ENCODE results near the gene PRM1. TPM values are rescaled to one million over a fixed set of nuclear protein-coding genes. Genes with fewer than 3 reads are reported as not detected.

Gene PRM1
- total RNA-seq, 1 experiment from 2014 or later = not detected

- Histone ChIP-seq H3K27me3 (ENCODE audit: control insufficient read depth, insufficient read depth, low read length) (no peaks in the 10 kb centered on the region), H3K27ac (ENCODE audit: low read length) (no peak overlapping the region), H3K36me3 (ENCODE audit: control insufficient read depth, insufficient read depth, low read length) (no peaks in the 10 kb centered on the region), H3K4me3 (ENCODE audit: low read depth in 2 of 2, low read length in 2 of 2) (no peak overlapping the region), H3K4me1 (ENCODE audit: control insufficient read depth, insufficient read depth, low read length) (no peaks in the 10 kb centered on the region), H3K9me3 (ENCODE audit: control insufficient read depth, insufficient read depth, low read depth, low read length) (no peaks in the 10 kb centered on the region)
- intact Hi-C loops (cut with micrococcal nuclease; ENCODE audit: unreplicated experiment) = no loop called here
- TF ChIP-seq POLR2AphosphoS5 (IDR thresholded peaks at IDR 0.05; ENCODE audit: low read depth, low read length) = no peak
- TF ChIP-seq TCF7L2 (IDR thresholded peaks at IDR 0.05; ENCODE audit: low read depth, low read length) = no peak
- no peak for TF ChIP-seq SIN3A (IDR thresholded peaks at IDR 0.05; ENCODE audit: borderline replicate concordance, insufficient read depth, low read depth, low read length)
- no peak for TF ChIP-seq REST (IDR thresholded peaks at IDR 0.05; ENCODE audit: insufficient read depth in 1 of 2, low read depth in 2 of 2, low read length in 1 of 2)
- TF ChIP-seq CTCF (IDR thresholded peaks at IDR 0.05) = no peak
- POLR2A ChIA-PET = no interaction called here
- DNase-seq (ENCODE audit: low read depth, low spot score) (no peak), ATAC-seq (no peak)
- in situ Hi-C loops (cut with HindIII; ENCODE audit: low pct_unique_long_range_greater_than_20kb, low sequenced_read_pairs) = no loop called here
- CTCF ChIA-PET = no interaction called here
- BruUV-seq (replicated peaks) = no TSS peak
Measured at GRCh38 chr16:11238272-11239202, 42.6 kb downstream of the PRM1 start.

GRCh38 chr16:11236461-11237254 lies 44.5 kb downstream of the PRM1 start:
- Histone ChIP-seq H3K4me3 (ENCODE audit: low read depth in 2 of 2, low read length in 2 of 2) (no peak overlapping the region), H3K36me3 (ENCODE audit: control insufficient read depth, insufficient read depth, low read length) (no peaks in the 10 kb centered on the region), H3K27me3 (ENCODE audit: control insufficient read depth, insufficient read depth, low read length) (no peaks in the 10 kb centered on the region), H3K4me1 (ENCODE audit: control insufficient read depth, insufficient read depth, low read length) (no peaks in the 10 kb centered on the region), H3K9me3 (ENCODE audit: control insufficient read depth, insufficient read depth, low read depth, low read length) (no peaks in the 10 kb centered on the region), H3K27ac (ENCODE audit: low read length) (no peak overlapping the region)
- TF ChIP-seq CTCF (IDR thresholded peaks at IDR 0.05) = no peak
- ChIA-PET CTCF (no interaction called here), POLR2A (no interaction called here)
- ATAC-seq = no peak
- intact Hi-C loops (cut with micrococcal nuclease; ENCODE audit: unreplicated experiment) = no loop called here
- in situ Hi-C loops (cut with HindIII; ENCODE audit: low pct_unique_long_range_greater_than_20kb, low sequenced_read_pairs) = no loop called here
- BruUV-seq (replicated peaks) = no TSS peak
- no peak for DNase-seq (ENCODE audit: low read depth, low spot score)

All from Panc1 (cell line).